Measurements from ENCODE around the gene APEH. TPM values are rescaled to one million over a fixed set of nuclear protein-coding genes. Genes with fewer than 3 reads are reported as not detected.

The APEH gene
- total RNA-seq, 5 donors from 2014 or later (not counting 1 experiment from before 2014, with no cell fraction given), result 82.8 to 162 (median 141) TPM

- H3K4me3 ChIP-seq (ENCODE audit: control insufficient read depth in 1 of 2, extremely low read depth in 1 of 2, low read length in 1 of 2), result no peak overlapping the region
- Mint-ChIP-seq H3K4me1 (peaks cover 13 to 23% (median 15%) of the 10 kb centered on the region in 3 donors), H3K36me3 (no peaks in the 10 kb centered on the region), H3K27me3 (peaks cover 0 to 2% of the 10 kb centered on the region in 2 donors), H3K4me3 (no peak overlapping the region), H3K9me3 (no peaks in the 10 kb centered on the region), H3K27ac (no peak overlapping the region)
- DNase-seq, result no peak
- no peak for ATAC-seq (replicated peaks in 1 of 4)
- POLR2A ChIA-PET, result no interaction called here
- H3K4me1 ChIP-seq (ENCODE audit: control insufficient read depth in 1 of 2, extremely low read depth in 1 of 2, insufficient read depth in 2 of 2, low read length in 2 of 2), result peaks cover 4 to 9% of the 10 kb centered on the region in 2 experiments
- H3K27me3 ChIP-seq (replicated peaks in 1 of 2; ENCODE audit: control insufficient read depth in 2 of 2, extremely low read depth in 1 of 2, insufficient read depth in 2 of 2, low read length in 1 of 2), result peaks cover 0 to 20% of the 10 kb centered on the region in 2 experiments
- H3K36me3 ChIP-seq (ENCODE audit: control insufficient read depth in 2 of 2, extremely low read depth in 1 of 2, insufficient read depth in 1 of 2, low read length in 1 of 2), result no peaks in the 10 kb centered on the region
- H3K27ac ChIP-seq (ENCODE audit: low read length), result no peak overlapping the region
- H3K9me3 ChIP-seq, result no peaks in the 10 kb centered on the region
- CTCF ChIA-PET, result interaction anchor here in 1 of 2 donors (1.2 kb wide), 1 partner anchor 130 kb away, joined by 6 read pairs; no protein-coding TSS in a partner anchor
- WGBS (ENCODE audit: insufficient coverage), result 78% methylated on average over 2 of the region's 3 CpGs
Measured at GRCh38 chr3:49669352-49669751, 4.8 kb upstream of the APEH start.

GRCh38 chr3:49670940-49671290, 3.2 kb upstream of the APEH start:
- Mint-ChIP-seq H3K36me3 (peaks cover 5% of the 10 kb centered on the region), H3K27me3 (no peaks in the 10 kb centered on the region), H3K9me3 (no peaks in the 10 kb centered on the region), H3K4me3 (no peak overlapping the region), H3K4me1 (peaks cover 26 to 35% (median 28%) of the 10 kb centered on the region in 3 donors), H3K27ac (peak overlapping the region in 1 of 2 donors; percentile 28)
- no peak for DNase-seq
- H3K4me1 ChIP-seq (ENCODE audit: control insufficient read depth in 1 of 2, extremely low read depth in 1 of 2, insufficient read depth in 2 of 2, low read length in 2 of 2), result peaks cover 10 to 23% of the 10 kb centered on the region in 2 experiments
- H3K4me3 ChIP-seq (ENCODE audit: control insufficient read depth in 1 of 2, extremely low read depth in 1 of 2, low read length in 1 of 2), result no peak overlapping the region
- H3K27me3 ChIP-seq (replicated peaks in 1 of 2; ENCODE audit: control insufficient read depth in 2 of 2, extremely low read depth in 1 of 2, insufficient read depth in 2 of 2, low read length in 1 of 2), result peaks cover 0 to 7% of the 10 kb centered on the region in 2 experiments
- ChIA-PET POLR2A (no interaction called here), CTCF (interaction anchor here (1.1 to 3.3 kb wide), 4 partner anchors 22 to 133 kb away, joined by 6 to 66 read pairs (median 24); no protein-coding TSS in a partner anchor)
- no peak overlapping the region for H3K27ac ChIP-seq (ENCODE audit: low read length)
- no peak for ATAC-seq (replicated peaks in 1 of 4)
- H3K36me3 ChIP-seq (ENCODE audit: control insufficient read depth in 2 of 2, extremely low read depth in 1 of 2, insufficient read depth in 1 of 2, low read length in 1 of 2), result peaks cover 0 to 4% of the 10 kb centered on the region in 2 donors
- H3K9me3 ChIP-seq, result no peaks in the 10 kb centered on the region
- WGBS (ENCODE audit: insufficient coverage), result 86% methylated on average over 1 of the region's 6 CpGs

- POLR2A ChIA-PET, result interaction anchor here (0.6 to 0.7 kb wide), 2 partner anchors 95 to 664 kb away, joined by 3 to 4 read pairs; partner anchors contain the start of gene WDR6 (in 1 of the 2)
- Histone ChIP-seq H3K4me1 (ENCODE audit: control insufficient read depth in 1 of 2, extremely low read depth in 1 of 2, insufficient read depth in 2 of 2, low read length in 2 of 2) (peaks cover 12 to 30% of the 10 kb centered on the region in 2 experiments), H3K9me3 (no peaks in the 10 kb centered on the region), H3K4me3 (ENCODE audit: control insufficient read depth in 1 of 2, extremely low read depth in 1 of 2, low read length in 1 of 2) (no peak overlapping the region), H3K36me3 (ENCODE audit: control insufficient read depth in 2 of 2, extremely low read depth in 1 of 2, insufficient read depth in 1 of 2, low read length in 1 of 2) (peaks cover under 1 to 11% of the 10 kb centered on the region in 2 donors), H3K27me3 (replicated peaks in 1 of 2; ENCODE audit: control insufficient read depth in 2 of 2, extremely low read depth in 1 of 2, insufficient read depth in 2 of 2, low read length in 1 of 2) (peaks cover 0 to 6% of the 10 kb centered on the region in 2 experiments), H3K27ac (ENCODE audit: low read length) (no peak overlapping the region)
- WGBS (ENCODE audit: insufficient coverage), result 45% methylated on average over 8 of the region's 11 CpGs
- Mint-ChIP-seq H3K4me1 (peaks cover 32 to 35% (median 33%) of the 10 kb centered on the region in 3 donors), H3K36me3 (peaks cover 11% of the 10 kb centered on the region), H3K9me3 (no peaks in the 10 kb centered on the region), H3K27me3 (no peaks in the 10 kb centered on the region), H3K27ac (peak overlapping the region; percentile 86 to 87), H3K4me3 (peak overlapping the region; percentile 52 to 77 (median 65))
- DNase-seq (peak; percentile 29 to 84 (median 60)), ATAC-seq (replicated peaks in 1 of 4) (no peak)
- CTCF ChIA-PET, result interaction anchor here (0.6 to 3.3 kb wide), 11 partner anchors 11 to 1861 kb away, joined by 3 to 66 read pairs (median 7); no protein-coding TSS in a partner anchor
Measured at GRCh38 chr3:49671291-49672288, 2.6 kb upstream of the APEH start.

- H3K9me3 ChIP-seq, result no peaks in the 10 kb centered on the region
- 14% methylated on average over 17 of the region's 17 CpGs for WGBS (ENCODE audit: insufficient coverage)
- H3K27me3 ChIP-seq (replicated peaks in 1 of 2; ENCODE audit: control insufficient read depth in 2 of 2, extremely low read depth in 1 of 2, insufficient read depth in 2 of 2, low read length in 1 of 2), result no peaks in the 10 kb centered on the region
- Mint-ChIP-seq H3K9me3 (no peaks in the 10 kb centered on the region), H3K27me3 (no peaks in the 10 kb centered on the region), H3K36me3 (peaks cover 21% of the 10 kb centered on the region), H3K4me1 (peaks cover 41 to 42% (median 41%) of the 10 kb centered on the region in 3 donors), H3K4me3 (peak overlapping the region; percentile 87 to 93 (median 90)), H3K27ac (peak overlapping the region; percentile 93 to 97)
- ATAC-seq (replicated peaks in 1 of 4) (no peak), DNase-seq (peak in 2 of 35 experiments; percentile 6 to 12)
- peak overlapping the region; percentile 63 to 80 for H3K4me3 ChIP-seq (ENCODE audit: control insufficient read depth in 1 of 2, extremely low read depth in 1 of 2, low read length in 1 of 2)
- H3K36me3 ChIP-seq (ENCODE audit: control insufficient read depth in 2 of 2, extremely low read depth in 1 of 2, insufficient read depth in 1 of 2, low read length in 1 of 2), result peaks cover 7 to 27% of the 10 kb centered on the region in 2 donors
- ChIA-PET POLR2A (interaction anchor here in 1 of 2 donors (0.7 kb wide), 2 partner anchors 134 to 351 kb away, joined by 3 to 12 read pairs; no protein-coding TSS in a partner anchor), CTCF (interaction anchor here (0.6 to 3.3 kb wide), 6 partner anchors 22 to 257 kb away, joined by 3 to 66 read pairs (median 12); no protein-coding TSS in a partner anchor)
- H3K4me1 ChIP-seq (ENCODE audit: control insufficient read depth in 1 of 2, extremely low read depth in 1 of 2, insufficient read depth in 2 of 2, low read length in 2 of 2), result peaks cover 12 to 41% of the 10 kb centered on the region in 2 experiments
- peak overlapping the region; percentile 90 for H3K27ac ChIP-seq (ENCODE audit: low read length)
Measured at GRCh38 chr3:49673121-49673714, 933 bp upstream of the APEH start.

- no peaks in the 10 kb centered on the region for H3K9me3 ChIP-seq
- Mint-ChIP-seq H3K36me3 (peaks cover 26% of the 10 kb centered on the region), H3K9me3 (no peaks in the 10 kb centered on the region), H3K4me3 (peak overlapping the region; percentile 87 to 93 (median 90)), H3K4me1 (peaks cover 41 to 42% (median 42%) of the 10 kb centered on the region in 3 donors), H3K27ac (peak overlapping the region in 1 of 2 donors; percentile 73), H3K27me3 (no peaks in the 10 kb centered on the region)
- no peak overlapping the region for H3K27ac ChIP-seq (ENCODE audit: low read length)
- no peaks in the 10 kb centered on the region for H3K27me3 ChIP-seq (replicated peaks in 1 of 2; ENCODE audit: control insufficient read depth in 2 of 2, extremely low read depth in 1 of 2, insufficient read depth in 2 of 2, low read length in 1 of 2)
- peak; percentile 4 to 7 (median 6) for ATAC-seq (replicated peaks in 1 of 4)
- H3K4me1 ChIP-seq (ENCODE audit: control insufficient read depth in 1 of 2, extremely low read depth in 1 of 2, insufficient read depth in 2 of 2, low read length in 2 of 2), result peaks cover 12 to 41% of the 10 kb centered on the region in 2 experiments
- peak in 18 of 35 experiments; percentile 11 to 38 (median 22) for DNase-seq
- CTCF ChIA-PET, result no interaction called here
- H3K36me3 ChIP-seq (ENCODE audit: control insufficient read depth in 2 of 2, extremely low read depth in 1 of 2, insufficient read depth in 1 of 2, low read length in 1 of 2), result peaks cover 7 to 41% of the 10 kb centered on the region in 2 donors
- WGBS (ENCODE audit: insufficient coverage), result 0% methylated on average over 24 of the region's 34 CpGs
- H3K4me3 ChIP-seq (ENCODE audit: control insufficient read depth in 1 of 2, extremely low read depth in 1 of 2, low read length in 1 of 2), result peak overlapping the region; percentile 63 to 80
- POLR2A ChIA-PET, result no interaction called here
Measured at GRCh38 chr3:49674497-49674983, 389 bp downstream of the APEH start.

Measured in T-cell (primary cell).